Measurements from ENCODE around the gene AGMAT.

DNA sequence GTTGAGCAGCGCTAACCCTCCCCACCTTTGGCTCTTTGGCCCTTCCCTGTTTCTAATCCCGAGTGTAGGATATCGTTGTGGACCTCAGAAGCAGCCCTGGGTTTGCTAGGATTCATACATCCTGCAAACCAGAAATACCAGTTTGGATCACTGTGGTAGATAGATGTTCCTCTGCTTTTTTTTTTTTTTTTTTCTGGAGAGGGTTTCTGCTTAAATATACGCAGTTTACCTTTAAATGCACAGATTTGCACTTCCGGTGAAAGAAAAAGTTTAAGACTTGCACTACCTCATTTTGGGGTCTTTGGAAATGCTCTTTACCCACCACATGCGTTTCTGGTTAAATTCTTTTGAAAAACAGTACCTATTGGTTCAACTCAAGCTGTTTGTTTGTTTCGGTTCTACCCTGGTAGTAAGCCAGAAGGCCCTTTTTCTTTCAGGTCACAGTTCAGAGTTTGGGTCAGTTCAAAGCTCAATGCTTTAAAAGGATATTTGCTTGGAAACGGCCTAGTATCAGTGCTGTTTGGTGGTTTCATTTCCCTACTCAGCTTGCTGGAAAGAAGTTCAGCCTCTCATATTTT, 33.3 kb upstream of the AGMAT start:
- TF ChIP-seq, protein P1, sequence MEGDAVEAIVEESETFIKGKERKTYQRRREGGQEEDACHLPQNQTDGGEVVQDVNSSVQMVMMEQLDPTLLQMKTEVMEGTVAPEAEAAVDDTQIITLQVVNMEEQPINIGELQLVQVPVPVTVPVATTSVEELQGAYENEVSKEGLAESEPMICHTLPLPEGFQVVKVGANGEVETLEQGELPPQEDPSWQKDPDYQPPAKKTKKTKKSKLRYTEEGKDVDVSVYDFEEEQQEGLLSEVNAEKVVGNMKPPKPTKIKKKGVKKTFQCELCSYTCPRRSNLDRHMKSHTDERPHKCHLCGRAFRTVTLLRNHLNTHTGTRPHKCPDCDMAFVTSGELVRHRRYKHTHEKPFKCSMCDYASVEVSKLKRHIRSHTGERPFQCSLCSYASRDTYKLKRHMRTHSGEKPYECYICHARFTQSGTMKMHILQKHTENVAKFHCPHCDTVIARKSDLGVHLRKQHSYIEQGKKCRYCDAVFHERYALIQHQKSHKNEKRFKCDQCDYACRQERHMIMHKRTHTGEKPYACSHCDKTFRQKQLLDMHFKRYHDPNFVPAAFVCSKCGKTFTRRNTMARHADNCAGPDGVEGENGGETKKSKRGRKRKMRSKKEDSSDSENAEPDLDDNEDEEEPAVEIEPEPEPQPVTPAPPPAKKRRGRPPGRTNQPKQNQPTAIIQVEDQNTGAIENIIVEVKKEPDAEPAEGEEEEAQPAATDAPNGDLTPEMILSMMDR (IDR thresholded peaks at IDR 0.05), result no peak
- no peak for TF ChIP-seq POLR2A (IDR thresholded peaks at IDR 0.05)
